ENCODE data around the gene B4GALT2. TPM values are rescaled to one million over a fixed set of nuclear protein-coding genes. Genes with fewer than 3 reads are reported as not detected.

The B4GALT2 gene
- total and polyA plus RNA-seq, 10 of the 15 experiments (the other 5 are each of a cell fraction or from before 2014, with no cell fraction given): 0.98 to 61.0 (median 23.4) TPM

- ChIA-PET SMC1A (ENCODE audit: uncharacterized antibody, unreplicated experiment) (interaction anchor here (1.0 to 8.7 kb wide), 7 partner anchors 12 to 311 kb away, joined by 3 to 481 read pairs (median 4); partner anchors contain the start of gene IPO13), CTCF (interaction anchor here (0.8 to 19.3 kb wide), 8 partner anchors 9 to 403 kb away, joined by 3 to 1117 read pairs (median 30); partner anchors contain the start of genes IPO13 and KDM4A), RAD21 (ENCODE audit: unreplicated experiment) (interaction anchor here (1.1 to 13.3 kb wide), 4 partner anchors 166 to 403 kb away, joined by 3 to 587 read pairs (median 22); partner anchors contain the start of gene PTPRF), POLR2A (interaction anchor here (1.0 kb wide), 1 partner anchor 169 kb away, joined by 4 read pairs; no protein-coding TSS in a partner anchor)
- Histone ChIP-seq H4K20me1 (ENCODE audit: control insufficient read depth, insufficient read depth) (no peaks in the 10 kb centered on the region), H3K36me3 (ENCODE audit: control insufficient read depth in 2 of 2, insufficient read depth in 2 of 2, low read length in 1 of 2) (no peaks in the 10 kb centered on the region), H3K27me3 (replicated peaks in 1 of 2; ENCODE audit: control insufficient read depth in 2 of 2, insufficient read depth in 2 of 2, low read length in 1 of 2) (no peaks in the 10 kb centered on the region), H3K9ac (ENCODE audit: control insufficient read depth, insufficient read depth, low read length) (no peak overlapping the region), H3K4me1 (ENCODE audit: control insufficient read depth, insufficient read depth, low read length) (peaks cover 11% of the 10 kb centered on the region), H2AFZ (ENCODE audit: control insufficient read depth, low read depth, low read length) (peak overlapping the region; percentile 52), H3K4me2 (ENCODE audit: control insufficient read depth, insufficient read depth) (peak overlapping the region; percentile 67), H3K4me3 (peak overlapping the region; percentile 60; the same call in 1 of the 2 replicates), H3K27ac (ENCODE audit: control insufficient read depth, insufficient read depth) (no peak overlapping the region), H3K9me3 (replicated peaks; ENCODE audit: control insufficient read depth, insufficient read depth, low read length) (no peaks in the 10 kb centered on the region), H3K79me2 (ENCODE audit: control insufficient read depth, insufficient read depth, low read length) (no peaks in the 10 kb centered on the region)
- TF ChIP-seq BCL3 (IDR thresholded peaks at IDR 0.05; ENCODE audit: borderline replicate concordance, insufficient read depth, low read depth, low read length, poor library complexity, severe bottlenecking) (peak; percentile 26), SMAD5 (IDR thresholded peaks at IDR 0.05; ENCODE audit: low read depth) (no peak), USF1 (IDR thresholded peaks at IDR 0.05; ENCODE audit: borderline replicate concordance, extremely low read length, insufficient read depth, low read depth, low read length) (no peak), CEBPZ (IDR thresholded peaks at IDR 0.05; ENCODE audit: low read depth, low read length) (no peak), ZBTB11 (CRISPR knock-in tag; IDR thresholded peaks at IDR 0.05) (no peak)
- TF ChIP-seq, protein P1, sequence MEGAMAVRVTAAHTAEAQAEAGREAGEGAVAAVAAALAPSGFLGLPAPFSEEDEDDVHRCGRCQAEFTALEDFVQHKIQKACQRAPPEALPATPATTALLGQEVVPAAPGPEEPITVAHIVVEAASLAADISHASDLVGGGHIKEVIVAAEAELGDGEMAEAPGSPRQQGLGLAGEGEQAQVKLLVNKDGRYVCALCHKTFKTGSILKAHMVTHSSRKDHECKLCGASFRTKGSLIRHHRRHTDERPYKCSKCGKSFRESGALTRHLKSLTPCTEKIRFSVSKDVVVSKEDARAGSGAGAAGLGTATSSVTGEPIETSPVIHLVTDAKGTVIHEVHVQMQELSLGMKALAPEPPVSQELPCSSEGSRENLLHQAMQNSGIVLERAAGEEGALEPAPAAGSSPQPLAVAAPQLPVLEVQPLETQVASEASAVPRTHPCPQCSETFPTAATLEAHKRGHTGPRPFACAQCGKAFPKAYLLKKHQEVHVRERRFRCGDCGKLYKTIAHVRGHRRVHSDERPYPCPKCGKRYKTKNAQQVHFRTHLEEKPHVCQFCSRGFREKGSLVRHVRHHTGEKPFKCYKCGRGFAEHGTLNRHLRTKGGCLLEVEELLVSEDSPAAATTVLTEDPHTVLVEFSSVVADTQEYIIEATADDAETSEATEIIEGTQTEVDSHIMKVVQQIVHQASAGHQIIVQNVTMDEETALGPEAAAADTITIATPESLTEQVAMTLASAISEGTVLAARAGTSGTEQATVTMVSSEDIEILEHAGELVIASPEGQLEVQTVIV (IDR thresholded peaks at IDR 0.05; ENCODE audit: borderline replicate concordance, partially characterized antibody): no peak
- intact Hi-C loops (cut with micrococcal nuclease; ENCODE audit: unreplicated experiment): loop anchor here (5.0 kb wide), 1 partner anchor 96 kb away; no protein-coding TSS in a partner anchor
- WGBS (ENCODE audit: insufficient coverage, insufficient replicate concordance, low lambda C conversion rate, missing lambda C conversion rate): 47% methylated on average over 8 of the region's 8 CpGs
- in situ Hi-C loops (cut with MboI): loop anchor here (5.0 kb wide), 1 partner anchor 171 kb away; no protein-coding TSS in a partner anchor
- no peak for ATAC-seq
- no peak for FAIRE-seq
- BruUV-seq (replicated peaks): no TSS peak
- DNase-seq (ENCODE audit: low read depth, low spot score): no peak
These were observed 46.1 kb upstream of the B4GALT2 start for GRCh38 chr1:43932786-43933385.

Measured in GM12878 (cell line).